ENCODE measurements around the gene CLEC20A. TPM values are rescaled to one million over a fixed set of nuclear protein-coding genes. Genes with fewer than 3 reads are reported as not detected.
A peak's percentile ranks its signal among the peaks of the same experiment; 100 is the strongest.

Gene CLEC20A
- total and polyA plus RNA-seq, 11 donors, result 0.23 TPM; not detected in 10

DNA sequence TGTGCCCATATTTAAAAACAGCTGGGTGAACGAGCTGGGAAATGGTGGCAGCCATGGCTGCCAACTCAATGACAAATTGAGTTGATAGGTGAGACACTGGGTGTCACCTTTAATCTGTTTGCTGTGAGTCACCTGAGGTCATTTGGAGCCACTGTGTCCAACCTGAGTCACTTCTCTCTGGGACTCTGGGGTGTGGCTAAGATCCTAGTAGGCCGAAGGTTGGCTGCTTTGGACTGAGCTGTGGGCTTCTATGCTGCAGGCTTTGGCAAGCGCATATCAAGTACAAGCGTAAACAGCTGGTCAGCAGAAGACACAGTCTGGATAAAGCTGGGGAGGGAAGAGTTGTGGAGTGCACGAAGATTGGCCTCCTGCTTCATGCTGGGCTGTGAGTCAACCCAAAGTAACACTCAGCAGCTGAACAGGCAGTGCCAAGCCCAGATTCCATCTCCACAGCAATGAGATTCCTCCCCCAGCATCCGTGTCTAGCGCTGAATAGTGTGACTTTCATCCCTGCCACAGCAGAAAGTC is 40.1 kb upstream of the CLEC20A start:
- intact Hi-C loops (cut with DNase I), result loop anchor here in 2 of 10 donors (5.0 to 10.0 kb wide), 2 partner anchors 222 to 225 kb away; no protein-coding TSS in a partner anchor
- Histone ChIP-seq H3K4me1 (peaks cover 0 to 35% (median 14%) of the 10 kb centered on the region in 12 donors), H3K9me3 (no peaks in the 10 kb centered on the region), H3K27me3 (no peaks in the 10 kb centered on the region), H3K36me3 (no peaks in the 10 kb centered on the region), H3K27ac (peak overlapping the region; percentile 40 to 86 (median 64)), H3K4me3 (no peak overlapping the region)
- ATAC-seq (peak; percentile 90 to 94 (median 93)), DNase-seq (peak; percentile 56 to 87 (median 71))
- 36 to 60% (median 49%) methylated on average over 7 of the region's 7 CpGs for WGBS, 4 donors
- no peak for TF ChIP-seq POLR2A (IDR thresholded peaks at IDR 0.05)
- TF ChIP-seq, protein P1, sequence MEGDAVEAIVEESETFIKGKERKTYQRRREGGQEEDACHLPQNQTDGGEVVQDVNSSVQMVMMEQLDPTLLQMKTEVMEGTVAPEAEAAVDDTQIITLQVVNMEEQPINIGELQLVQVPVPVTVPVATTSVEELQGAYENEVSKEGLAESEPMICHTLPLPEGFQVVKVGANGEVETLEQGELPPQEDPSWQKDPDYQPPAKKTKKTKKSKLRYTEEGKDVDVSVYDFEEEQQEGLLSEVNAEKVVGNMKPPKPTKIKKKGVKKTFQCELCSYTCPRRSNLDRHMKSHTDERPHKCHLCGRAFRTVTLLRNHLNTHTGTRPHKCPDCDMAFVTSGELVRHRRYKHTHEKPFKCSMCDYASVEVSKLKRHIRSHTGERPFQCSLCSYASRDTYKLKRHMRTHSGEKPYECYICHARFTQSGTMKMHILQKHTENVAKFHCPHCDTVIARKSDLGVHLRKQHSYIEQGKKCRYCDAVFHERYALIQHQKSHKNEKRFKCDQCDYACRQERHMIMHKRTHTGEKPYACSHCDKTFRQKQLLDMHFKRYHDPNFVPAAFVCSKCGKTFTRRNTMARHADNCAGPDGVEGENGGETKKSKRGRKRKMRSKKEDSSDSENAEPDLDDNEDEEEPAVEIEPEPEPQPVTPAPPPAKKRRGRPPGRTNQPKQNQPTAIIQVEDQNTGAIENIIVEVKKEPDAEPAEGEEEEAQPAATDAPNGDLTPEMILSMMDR (IDR thresholded peaks at IDR 0.05), result no peak

DNA sequence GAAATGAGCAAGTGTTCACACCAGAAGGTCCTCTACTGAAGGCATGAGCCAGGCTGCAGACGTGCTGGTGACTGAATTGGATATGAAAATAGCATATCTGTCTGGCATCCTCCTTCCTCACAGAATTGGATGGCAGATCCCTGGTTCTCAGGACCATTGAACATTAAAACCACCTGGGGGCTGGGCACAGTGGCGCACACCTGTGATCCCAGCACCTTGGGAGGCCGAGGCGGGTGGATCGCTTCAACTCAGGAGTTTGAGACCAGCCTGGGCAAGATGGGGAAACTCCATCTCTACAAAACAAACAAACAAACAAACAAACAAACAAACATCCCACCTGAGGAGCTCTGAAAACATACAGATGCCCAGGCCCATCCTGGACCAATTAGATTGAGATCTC is 39.6 kb upstream of the CLEC20A start:
- H3K27ac ChIP-seq, result peak overlapping the region; percentile 40 to 86 (median 60)
- DNase-seq, result no peak
- 86 to 93% (median 87%) methylated on average over 5 of the region's 5 CpGs for WGBS, 4 donors
- peaks cover 0 to 32% (median 11%) of the 10 kb centered on the region in 12 donors for H3K4me1 ChIP-seq
- intact Hi-C loops (cut with DNase I), result loop anchor here in 2 of 10 donors (5.0 to 10.0 kb wide), 2 partner anchors 222 to 224 kb away; no protein-coding TSS in a partner anchor
- TF ChIP-seq, protein P1 (IDR thresholded peaks at IDR 0.05), result no peak
- no peak for TF ChIP-seq POLR2A (IDR thresholded peaks at IDR 0.05)
- no peak overlapping the region for H3K4me3 ChIP-seq
- no peaks in the 10 kb centered on the region for H3K27me3 ChIP-seq
- H3K36me3 ChIP-seq, result no peaks in the 10 kb centered on the region
- ATAC-seq, result no peak
- H3K9me3 ChIP-seq, result no peaks in the 10 kb centered on the region

DNA sequence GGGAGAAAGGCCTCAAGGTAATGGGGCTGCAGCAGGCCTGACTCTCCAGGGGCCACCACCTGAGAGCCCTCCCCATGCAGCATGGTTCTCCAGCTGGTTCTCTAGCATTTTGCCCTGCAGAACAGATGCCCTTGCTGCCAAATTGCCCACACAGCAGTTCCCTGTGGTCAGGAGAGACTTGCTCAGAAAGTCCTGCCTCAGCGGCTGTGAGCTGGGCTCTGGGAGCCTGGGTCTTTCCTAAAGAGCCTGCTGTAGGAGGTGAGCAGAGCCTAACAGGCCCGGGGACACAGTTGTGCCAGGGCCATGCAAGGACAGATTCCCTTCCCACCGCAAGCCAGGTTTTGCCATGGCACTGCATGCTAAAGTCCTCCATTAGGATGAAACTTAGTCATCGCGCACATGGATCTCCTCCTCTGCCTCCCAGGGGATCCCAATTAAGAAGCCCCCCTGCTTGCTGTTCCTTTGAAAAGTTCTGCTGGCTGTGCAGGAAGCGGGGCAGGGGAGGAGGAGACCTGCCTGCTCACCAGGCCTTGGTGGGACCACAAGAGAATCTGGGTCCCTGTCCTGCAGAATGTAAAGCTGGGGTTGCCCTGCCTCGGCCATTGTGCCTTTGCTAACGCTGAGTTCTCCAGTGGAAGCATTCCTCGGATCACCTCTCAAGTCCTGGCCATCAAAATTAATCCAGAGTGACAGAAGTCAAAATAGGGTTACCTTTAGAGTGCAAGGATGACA is 37.5 kb upstream of the CLEC20A start:
- WGBS, 4 donors, result 92 to 97% (median 96%) methylated on average over 9 of the region's 9 CpGs
- no peak for DNase-seq
- Histone ChIP-seq H3K27ac (no peak overlapping the region), H3K36me3 (no peaks in the 10 kb centered on the region), H3K9me3 (no peaks in the 10 kb centered on the region), H3K27me3 (no peaks in the 10 kb centered on the region), H3K4me1 (peaks cover 0 to 32% (median 11%) of the 10 kb centered on the region in 12 donors), H3K4me3 (no peak overlapping the region)
- no peak for ATAC-seq
- intact Hi-C loops (cut with DNase I), result loop anchor here in 3 of 10 donors (5.0 to 10.0 kb wide), 2 partner anchors 220 to 468 kb away; no protein-coding TSS in a partner anchor
- TF ChIP-seq, protein P1 (IDR thresholded peaks at IDR 0.05), result no peak
